K562 (cell line): Measurements from ENCODE around the gene SERPINA9. TPM values are rescaled to one million over a fixed set of nuclear protein-coding genes. Genes with fewer than 3 reads are reported as not detected.

Experiments used
- ATAC-seq: fragments of 200-7000 bp; cut with Tn5 transposase; 3 replicates; pipeline ENCODE4 v1.9.1; 2020; ENCODE audit warnings: moderate library complexity
- BruUV-seq: library from RNA; stranded (reverse); fragments of 400-500 nt; replicated peaks from 2 replicates; lab custom pipeline; 2021; lab: Mats Ljungman, UMichigan
- CTCF ChIA-PET: fragments of 300-600 bp; formaldehyde crosslinking; extraction: SDS; loops from one replicate; lab custom pipeline; 2021; ENCODE audit warnings: low intra/inter-chr PET ratio; lab: Yijun Ruan, JAX
- POLR2A ChIA-PET: fragments of 300-600, 350-650 bp; sonication (Branson Sonifier 250); formaldehyde crosslinking; extraction: SDS; loops from one replicate; lab custom pipeline; 2021; ENCODE audit warnings: antibody characterized with exemption, inconsistent platforms; lab: Yijun Ruan, JAX
- DNase-seq, 4 experiments: peaks; one replicate each; pipeline versions ENCODE4 v3.0.0 to v3.0.0-alpha.2; 2011 to 2018; ENCODE audit warnings: low spot score in 3 of 4, mixed read lengths in 3 of 4; ENCODE audit errors: extremely low read depth in 1 of 4
- FAIRE-seq: peaks from 2 replicates; lab custom pipeline; 2011; peaks lifted over from hg19 to GRCh38; lab: Jason Lieb, UNC
- H2AFZ ChIP-seq: 2 replicates; pipeline ENCODE4 v1.6.0; 2011; ENCODE audit warnings: low read depth, low read length, control low read depth, inconsistent platforms
- H3K27ac ChIP-seq: fragments of 200-600 bp; 3 replicates; pipeline ENCODE4 v1.8.0; 2011; ENCODE audit warnings: low read depth, mild to moderate bottlenecking, control low read depth, inconsistent platforms, low read length, moderate library complexity, mixed read lengths; ENCODE audit errors: extremely low read depth
- H3K27me3 ChIP-seq, 2 experiments: fragments of 300-600 bp in 1 of 2; 2 replicates in 1 of 2; 3 replicates in 1 of 2; pipeline versions ENCODE4 v1.6.0 to v1.8.0; 2011; ENCODE audit warnings: inconsistent platforms in 2 of 2, low read length in 2 of 2, mild to moderate bottlenecking in 1 of 2, mixed read lengths in 1 of 2, moderate library complexity in 1 of 2; ENCODE audit not compliant: control insufficient read depth in 2 of 2, insufficient read depth in 2 of 2
- H3K36me3 ChIP-seq: fragments of 300-600 bp; 3 replicates; pipeline ENCODE4 v1.8.0; 2011; ENCODE audit warnings: mild to moderate bottlenecking, low read length, inconsistent platforms; ENCODE audit not compliant: control insufficient read depth, insufficient read depth
- H3K4me1 ChIP-seq, 2 experiments: fragments of 200-600 bp in 1 of 2; replicated peaks in 1 of 2; 2 replicates in 1 of 2; 3 replicates in 1 of 2; pipeline versions ENCODE4 v1.5.1 to v1.8.0; 2011; ENCODE audit warnings: inconsistent platforms in 2 of 2, low read length in 2 of 2, mild to moderate bottlenecking in 1 of 2, mixed read lengths in 1 of 2, moderate library complexity in 1 of 2; ENCODE audit not compliant: control insufficient read depth in 2 of 2, insufficient read depth in 2 of 2
- H3K4me2 ChIP-seq: 2 replicates; pipeline ENCODE4 v1.6.1; 2011; ENCODE audit warnings: low read length, control low read depth, inconsistent platforms, mixed read lengths; ENCODE audit not compliant: insufficient read depth
- H3K4me3 ChIP-seq: fragments of 200-600 bp; sonication (generic), shearing (Covaris generic); 2 replicates; pipeline ENCODE4 v1.5.1; 2016; ENCODE audit warnings: control low read depth, inconsistent platforms
- H3K79me2 ChIP-seq: fragments of 200-600 bp; 3 replicates; pipeline ENCODE4 v1.8.0; 2011; ENCODE audit warnings: low read length, inconsistent platforms; ENCODE audit not compliant: control insufficient read depth, insufficient read depth
- H3K9ac ChIP-seq, 2 experiments: 2 replicates each; pipeline versions ENCODE4 v1.6.0 to v1.6.1; 2011; ENCODE audit warnings: low read depth in 2 of 2, low read length in 2 of 2, control low read depth in 1 of 2, inconsistent platforms in 1 of 2, mild to moderate bottlenecking in 1 of 2, mixed read lengths in 1 of 2; ENCODE audit not compliant: insufficient read depth in 1 of 2
- H3K9me1 ChIP-seq: one replicate; pipeline ENCODE4 v1.6.0; 2011; ENCODE audit warnings: inconsistent platforms, mild to moderate bottlenecking, low read length, moderate library complexity; ENCODE audit not compliant: control insufficient read depth, insufficient read depth
- H3K9me3 ChIP-seq: replicated peaks from 2 replicates; pipeline ENCODE4 v1.5.1; 2011; ENCODE audit warnings: low read depth, low read length, inconsistent platforms; ENCODE audit not compliant: control insufficient read depth, insufficient read depth
- H4K20me1 ChIP-seq: replicated peaks from 2 replicates; pipeline ENCODE4 v1.6.1; 2011; ENCODE audit warnings: low read length, inconsistent platforms, mixed read lengths; ENCODE audit not compliant: control insufficient read depth, insufficient read depth
- CEBPG ChIP-seq, 3 experiments: fragments of 200-800 bp in 1 of 3; sonication (Bioruptor generic) in 1 of 3; sonication (generic) in 1 of 3; formaldehyde crosslinking in 1 of 3; IDR thresholded peaks in 2 of 3; conservative IDR thresholded peaks in 1 of 3; 2 replicates each; pipeline versions ENCODE4 v1.6.1 to v1.8.0; 2016 to 2022; ENCODE audit warnings: missing compliant biosample characterization in 2 of 3, missing genetic modification characterization in 2 of 3, mild to moderate bottlenecking in 1 of 3, missing genetic modification reagents in 1 of 3
- PHF21A ChIP-seq: fragments of 450-650 bp; IDR thresholded peaks from 2 replicates; pipeline ENCODE4 v1.6.1; 2017; ENCODE audit warnings: low read depth, borderline replicate concordance
- RFX7 ChIP-seq: fragments of 250-450 bp; sonication (Bioruptor Pico); IDR thresholded peaks from 2 replicates; pipeline ENCODE4 v1.5.1; 2021; ENCODE audit warnings: mild to moderate bottlenecking
- SOX6 ChIP-seq: fragments of 450-650 bp; IDR thresholded peaks from 2 replicates; pipeline ENCODE4 v1.6.1; 2014; ENCODE audit warnings: mild to moderate bottlenecking
- ZNF232 ChIP-seq: sonication (generic); formaldehyde crosslinking; IDR thresholded peaks from 2 replicates; pipeline ENCODE4 v1.8.0; 2022; ENCODE audit warnings: mild to moderate bottlenecking, missing genetic modification reagents
- WGBS: fragments of 100-300 bp; shearing (Covaris generic); methylation state at CpG from one replicate; pipeline ENCODE4 v1.1.6; 2016; ENCODE audit warnings: low coverage, mixed read lengths; ENCODE audit not compliant: insufficient coverage; ENCODE audit errors: missing lambda C conversion rate; 5-methylcytosine and 5-hydroxymethylcytosine counted together
- in situ Hi-C: fragments of 300-500 bp; cut with MboI; formaldehyde crosslinking; loops from 4 replicates; pipeline ENCODE4 v1.15.0; 2018; ENCODE audit warnings: inconsistent platforms, mixed read lengths
- intact Hi-C: fragments of 100-400 bp; cut with micrococcal nuclease; formaldehyde crosslinking; loops from 2 replicates; pipeline ENCODE4 v1.14.2; 2022
- polyA plus RNA-seq, 8 experiments: library from polyadenylated mRNA; depleted of rRNA in 4 of 8; stranded (reverse) in 5 of 8; unstranded in 3 of 8; fragments of >200 nt; fragmentation: Nextera tagmentation in 2 of 8; fragmentation: Illumina TruSeq in 1 of 8; extraction: Ambion mirVana in 2 of 8; extraction: Trizol in 1 of 8; gene quantifications; 2 replicates each; pipeline versions ENCODE4 v1.2.1 to v1.2.3, GENCODE V29; 2011 to 2014; ENCODE audit warnings: inconsistent platforms in 1 of 8, missing spikeins in 1 of 8
- total RNA-seq, 7 experiments: library from RNA; depleted of rRNA in 6 of 7; stranded (reverse); fragments of >200 nt in 6 of 7; fragmentation: Illumina TruSeq in 2 of 7; extraction: Trizol in 2 of 7; gene quantifications; 2 replicates each; pipeline versions ENCODE4 v1.2.1 to v1.2.3, GENCODE V29; 2011 to 2021; ENCODE audit warnings: low replicate concordance in 1 of 7
- TF ChIP-seq, protein P1 (sequence below): IDR thresholded peaks from 2 replicates; pipeline ENCODE4 v1.6.1; 2014; ENCODE audit warnings: antibody characterized with exemption
- TF ChIP-seq, protein P2 (sequence below): fragments of 450-650 bp; IDR thresholded peaks from 2 replicates; pipeline ENCODE4 v1.6.1; 2016
- TF ChIP-seq, protein P3 (sequence below): IDR thresholded peaks from 2 replicates; pipeline ENCODE4 v1.6.1; 2016; ENCODE audit warnings: missing genetic modification characterization, missing compliant biosample characterization

SERPINA9 gene
- total and polyA plus RNA-seq, 9 of the 15 experiments (the other 6 are each of a cell fraction or from before 2014, with no cell fraction given): not detected

DNA sequence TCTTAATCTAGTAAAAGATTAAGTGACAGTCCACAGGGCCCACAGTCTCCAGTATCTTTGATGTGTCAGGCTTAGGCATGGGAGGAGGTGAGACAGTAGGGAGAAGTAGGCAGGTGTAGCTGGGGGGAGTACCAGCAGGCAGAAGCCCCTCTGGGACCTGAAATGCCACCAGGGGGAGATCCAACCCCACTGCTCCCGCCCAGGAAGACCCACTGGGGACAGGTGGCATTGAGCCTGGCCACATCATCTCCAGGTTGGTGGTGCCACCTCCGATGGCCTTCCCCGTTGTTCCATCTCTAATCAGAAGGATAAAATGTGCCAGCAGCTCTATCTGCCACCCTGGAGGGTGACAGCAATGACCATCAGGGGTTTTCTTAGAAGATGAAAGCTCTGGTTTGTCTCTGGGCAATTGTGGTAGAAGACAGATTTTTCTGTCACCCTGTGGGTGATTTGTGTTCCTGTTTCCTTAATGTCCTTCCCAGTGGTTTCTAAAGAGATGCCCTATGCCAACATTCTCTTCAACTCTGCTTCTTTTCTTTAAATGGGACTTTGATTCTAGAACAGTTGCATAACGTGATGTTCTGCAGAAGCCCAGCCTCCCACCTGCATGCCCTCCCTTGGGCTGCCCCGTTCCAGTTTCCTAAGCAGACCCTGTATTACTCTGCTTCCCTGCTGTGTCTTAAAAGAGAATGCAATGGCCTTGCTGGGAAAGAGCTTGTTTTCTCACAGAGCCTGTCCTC, 45.5 kb upstream of the SERPINA9 start:
- Histone ChIP-seq H4K20me1 (no peaks in the 10 kb centered on the region), H3K9me3 (no peaks in the 10 kb centered on the region), H3K27me3 (no peaks in the 10 kb centered on the region), H3K36me3 (no peaks in the 10 kb centered on the region), H3K4me1 (no peaks in the 10 kb centered on the region), H3K9me1 (no peaks in the 10 kb centered on the region), H3K9ac (no peak overlapping the region), H3K79me2 (no peaks in the 10 kb centered on the region), H3K4me2 (no peak overlapping the region), H3K27ac (no peak overlapping the region), H3K4me3 (no peak overlapping the region), H2AFZ (no peak overlapping the region)
- WGBS: 0% methylated on average over 5 of the region's 5 CpGs
- in situ Hi-C loops (no loop called here), intact Hi-C loops (no loop called here)
- no TSS peak for BruUV-seq
- POLR2A ChIA-PET: no interaction called here
- ATAC-seq: no peak
- no peak for TF ChIP-seq CEBPG (CRISPR knock-in tag; IDR thresholded peaks at IDR 0.05)
- TF ChIP-seq CEBPG (tag; conservative IDR thresholded peaks at IDR 0.05 in 1 of 2, IDR thresholded peaks at IDR 0.05 in 1 of 2): no peak
- CTCF ChIA-PET: no interaction called here
- no peak for FAIRE-seq
- DNase-seq: no peak

DNA sequence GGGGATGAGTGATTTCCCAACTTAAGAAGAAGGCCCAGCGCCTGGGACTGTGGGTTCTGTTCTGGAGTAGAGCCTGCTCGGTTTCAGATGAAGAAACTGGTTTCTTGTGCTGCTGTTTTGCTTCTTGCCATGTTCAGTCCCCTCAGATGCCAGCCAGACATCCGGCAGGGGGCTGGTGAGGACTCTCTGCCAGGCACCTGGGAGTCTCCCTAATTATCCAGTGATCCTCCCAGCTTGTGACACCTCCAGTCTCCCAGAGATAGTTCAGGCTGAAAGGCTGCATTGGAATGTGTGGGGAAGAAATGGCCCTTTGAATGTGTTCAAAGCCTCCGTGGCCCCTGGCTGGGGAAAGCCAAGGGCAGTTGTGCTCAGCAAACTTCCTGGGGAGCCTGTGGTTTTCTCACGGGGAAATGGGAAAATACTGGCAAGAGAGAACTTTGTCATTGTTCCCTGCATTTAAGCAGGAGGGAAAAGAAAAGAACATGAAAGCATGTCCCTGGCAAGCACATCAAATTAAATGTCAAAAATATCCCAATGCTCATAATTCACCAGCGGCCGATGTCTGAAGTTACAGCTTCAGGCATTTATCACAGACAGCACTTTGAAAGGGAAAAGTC, 41.8 kb upstream of the SERPINA9 start:
- Histone ChIP-seq H3K36me3 (no peaks in the 10 kb centered on the region), H3K4me1 (no peaks in the 10 kb centered on the region), H3K4me3 (no peak overlapping the region), H4K20me1 (no peaks in the 10 kb centered on the region), H3K9me1 (no peaks in the 10 kb centered on the region), H3K9ac (no peak overlapping the region), H3K27ac (no peak overlapping the region), H3K4me2 (no peak overlapping the region), H2AFZ (no peak overlapping the region), H3K27me3 (no peaks in the 10 kb centered on the region; a peak in 1 of 5 replicates), H3K79me2 (no peaks in the 10 kb centered on the region), H3K9me3 (no peaks in the 10 kb centered on the region)
- CTCF ChIA-PET: no interaction called here
- in situ Hi-C loops (no loop called here), intact Hi-C loops (no loop called here)
- DNase-seq: no peak
- ATAC-seq: no peak
- BruUV-seq: no TSS peak
- FAIRE-seq: no peak
- 2% methylated on average over 5 of the region's 7 CpGs for WGBS
- TF ChIP-seq PHF21A: no peak
- TF ChIP-seq, protein P1, sequence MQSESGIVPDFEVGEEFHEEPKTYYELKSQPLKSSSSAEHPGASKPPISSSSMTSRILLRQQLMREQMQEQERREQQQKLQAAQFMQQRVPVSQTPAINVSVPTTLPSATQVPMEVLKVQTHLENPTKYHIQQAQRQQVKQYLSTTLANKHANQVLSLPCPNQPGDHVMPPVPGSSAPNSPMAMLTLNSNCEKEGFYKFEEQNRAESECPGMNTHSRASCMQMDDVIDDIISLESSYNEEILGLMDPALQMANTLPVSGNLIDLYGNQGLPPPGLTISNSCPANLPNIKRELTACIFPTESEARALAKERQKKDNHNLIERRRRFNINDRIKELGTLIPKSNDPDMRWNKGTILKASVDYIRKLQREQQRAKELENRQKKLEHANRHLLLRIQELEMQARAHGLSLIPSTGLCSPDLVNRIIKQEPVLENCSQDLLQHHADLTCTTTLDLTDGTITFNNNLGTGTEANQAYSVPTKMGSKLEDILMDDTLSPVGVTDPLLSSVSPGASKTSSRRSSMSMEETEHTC: no peak
- TF ChIP-seq RFX7: no peak
- no peak for TF ChIP-seq ZNF232 (CRISPR knock-in tag)
- TF ChIP-seq, protein P2, sequence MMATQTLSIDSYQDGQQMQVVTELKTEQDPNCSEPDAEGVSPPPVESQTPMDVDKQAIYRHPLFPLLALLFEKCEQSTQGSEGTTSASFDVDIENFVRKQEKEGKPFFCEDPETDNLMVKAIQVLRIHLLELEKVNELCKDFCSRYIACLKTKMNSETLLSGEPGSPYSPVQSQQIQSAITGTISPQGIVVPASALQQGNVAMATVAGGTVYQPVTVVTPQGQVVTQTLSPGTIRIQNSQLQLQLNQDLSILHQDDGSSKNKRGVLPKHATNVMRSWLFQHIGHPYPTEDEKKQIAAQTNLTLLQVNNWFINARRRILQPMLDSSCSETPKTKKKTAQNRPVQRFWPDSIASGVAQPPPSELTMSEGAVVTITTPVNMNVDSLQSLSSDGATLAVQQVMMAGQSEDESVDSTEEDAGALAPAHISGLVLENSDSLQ: no peak
- no peak for TF ChIP-seq SOX6
- TF ChIP-seq, protein P3, sequence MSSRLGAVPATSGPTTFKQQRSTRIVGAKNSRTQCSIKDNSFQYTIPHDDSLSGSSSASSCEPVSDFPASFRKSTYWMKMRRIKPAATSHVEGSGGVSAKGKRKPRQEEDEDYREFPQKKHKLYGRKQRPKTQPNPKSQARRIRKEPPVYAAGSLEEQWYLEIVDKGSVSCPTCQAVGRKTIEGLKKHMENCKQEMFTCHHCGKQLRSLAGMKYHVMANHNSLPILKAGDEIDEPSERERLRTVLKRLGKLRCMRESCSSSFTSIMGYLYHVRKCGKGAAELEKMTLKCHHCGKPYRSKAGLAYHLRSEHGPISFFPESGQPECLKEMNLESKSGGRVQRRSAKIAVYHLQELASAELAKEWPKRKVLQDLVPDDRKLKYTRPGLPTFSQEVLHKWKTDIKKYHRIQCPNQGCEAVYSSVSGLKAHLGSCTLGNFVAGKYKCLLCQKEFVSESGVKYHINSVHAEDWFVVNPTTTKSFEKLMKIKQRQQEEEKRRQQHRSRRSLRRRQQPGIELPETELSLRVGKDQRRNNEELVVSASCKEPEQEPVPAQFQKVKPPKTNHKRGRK (tag): no peak
- POLR2A ChIA-PET: no interaction called here
